HepG2 (cell line): ENCODE measurements around the gene TXNDC11. TPM values are rescaled to one million over a fixed set of nuclear protein-coding genes. Genes with fewer than 3 reads are reported as not detected.

Experiments
- ATAC-seq: fragments of 200-7000 bp; cut with Tn5 transposase; 3 replicates; pipeline ENCODE4 v1.9.1; 2020; ENCODE audit warnings: mild to moderate bottlenecking, moderate library complexity
- BruUV-seq: library from RNA; stranded (reverse); fragments of 400-500 nt; replicated peaks from 2 replicates; lab custom pipeline; 2021; lab: Mats Ljungman, UMichigan
- CTCF ChIA-PET: fragments of 300-600 bp; formaldehyde crosslinking; extraction: SDS; loops from one replicate; lab custom pipeline; 2021; ENCODE audit warnings: low total read pairs, inconsistent platforms, low intra/inter-chr PET ratio; lab: Yijun Ruan, JAX
- POLR2A ChIA-PET: fragments of 350-600 bp; sonication (Branson Sonifier 250); formaldehyde crosslinking; loops from one replicate; lab custom pipeline; 2020; ENCODE audit warnings: antibody characterized with exemption, inconsistent platforms; lab: Yijun Ruan, JAX
- DNase-seq: peaks from one replicate; pipeline ENCODE4 v3.0.0-alpha.2; 2015; ENCODE audit warnings: low spot score
- FAIRE-seq: peaks from 3 replicates; lab custom pipeline; 2011; peaks lifted over from hg19 to GRCh38; lab: Jason Lieb, UNC
- H2AFZ ChIP-seq: one replicate; pipeline ENCODE4 v1.6.1; 2011; ENCODE audit warnings: low read length, inconsistent platforms
- H3K27ac ChIP-seq: fragments of 300-600 bp; 3 replicates; pipeline ENCODE4 v1.8.0; 2011; ENCODE audit warnings: mixed run types, mild to moderate bottlenecking, mixed read lengths, low read length, inconsistent platforms; ENCODE audit not compliant: insufficient read depth; ENCODE audit errors: extremely low read length
- H3K27me3 ChIP-seq, 2 experiments: fragments of 200-600 bp in 1 of 2; 2 replicates in 1 of 2; 3 replicates in 1 of 2; pipeline versions ENCODE4 v1.6.0 to v1.8.0; 2011; ENCODE audit warnings: low read length in 2 of 2, mild to moderate bottlenecking in 2 of 2, moderate library complexity in 2 of 2, inconsistent platforms in 1 of 2; ENCODE audit not compliant: insufficient read depth in 2 of 2, control insufficient read depth in 1 of 2
- H3K36me3 ChIP-seq, 2 experiments: fragments of 200-600 bp in 1 of 2; replicated peaks in 1 of 2; 2 replicates in 1 of 2; 3 replicates in 1 of 2; pipeline versions ENCODE4 v1.5.1 to v1.8.0; 2011; ENCODE audit warnings: low read length in 2 of 2, inconsistent platforms in 1 of 2; ENCODE audit not compliant: insufficient read depth in 2 of 2, control insufficient read depth in 1 of 2
- H3K4me1 ChIP-seq: 2 replicates; pipeline ENCODE4 v1.5.1; 2012; ENCODE audit warnings: low read length, inconsistent platforms; ENCODE audit not compliant: insufficient read depth
- H3K4me2 ChIP-seq: 2 replicates; pipeline ENCODE4 v1.6.0; 2011; ENCODE audit warnings: low read depth, low read length, inconsistent platforms
- H3K4me3 ChIP-seq, 3 experiments: fragments of 200-600 bp in 1 of 3; sonication (generic), shearing (Covaris generic) in 1 of 3; replicated peaks in 1 of 3; 2 replicates each; pipeline ENCODE4 v1.5.1; 2011 to 2016; ENCODE audit warnings: low read length in 3 of 3, inconsistent platforms in 2 of 3, low read depth in 2 of 3, mild to moderate bottlenecking in 2 of 3, control low read depth in 1 of 3, mixed read lengths in 1 of 3; ENCODE audit not compliant: insufficient read depth in 1 of 3
- H3K79me2 ChIP-seq: one replicate; pipeline ENCODE4 v1.6.1; 2011; ENCODE audit warnings: low read length, inconsistent platforms; ENCODE audit not compliant: insufficient read depth
- H3K9ac ChIP-seq: 2 replicates; pipeline ENCODE4 v1.6.0; 2011; ENCODE audit warnings: mild to moderate bottlenecking, low read depth, low read length, inconsistent platforms; ENCODE audit not compliant: insufficient read depth
- H3K9me3 ChIP-seq: 2 replicates; pipeline ENCODE4 v1.5.1; 2012; ENCODE audit warnings: mild to moderate bottlenecking, low read length
- H4K20me1 ChIP-seq: 2 replicates; pipeline ENCODE4 v1.6.0; 2011; ENCODE audit warnings: inconsistent platforms, mild to moderate bottlenecking, low read length, moderate library complexity; ENCODE audit not compliant: insufficient read depth
- MTA1 ChIP-seq: sonication (generic); formaldehyde crosslinking; IDR thresholded peaks from 2 replicates; pipeline ENCODE4 v1.4.0; 2020; ENCODE audit warnings: missing genetic modification reagents, mild to moderate bottlenecking, borderline replicate concordance
- NFYC ChIP-seq: IDR thresholded peaks from 2 replicates; pipeline ENCODE4 v1.6.1; 2016; ENCODE audit warnings: missing genetic modification reagents, missing compliant biosample characterization
- RBM22 ChIP-seq: fragments of 200-400 bp; formaldehyde crosslinking; optimal IDR thresholded peaks from 2 replicates; pipeline ENCODE3; 2017; ENCODE audit warnings: mild to moderate bottlenecking, low read length, moderate library complexity
- ZNF30 ChIP-seq: sonication (generic); formaldehyde crosslinking; IDR thresholded peaks from 2 replicates; pipeline ENCODE4 v1.5.0; 2020; ENCODE audit warnings: mild to moderate bottlenecking, missing genetic modification reagents
- ZNF589 ChIP-seq: sonication (generic); formaldehyde crosslinking; conservative IDR thresholded peaks from 2 replicates; pipeline ENCODE4 v1.8.0; 2022; ENCODE audit warnings: mild to moderate bottlenecking, moderate library complexity, missing genetic modification reagents
- ZNF670 ChIP-seq: sonication (generic); formaldehyde crosslinking; IDR thresholded peaks from 2 replicates; pipeline ENCODE4 v1.8.0; 2022; ENCODE audit warnings: mild to moderate bottlenecking, missing genetic modification reagents, borderline replicate concordance
- ZNF768 ChIP-seq: sonication (generic); formaldehyde crosslinking; IDR thresholded peaks from 2 replicates; pipeline ENCODE4 v1.4.0; 2020; ENCODE audit warnings: missing genetic modification reagents
- ZNF772 ChIP-seq: sonication (generic); formaldehyde crosslinking; IDR thresholded peaks from 2 replicates; pipeline ENCODE4 v1.5.0; 2020; ENCODE audit warnings: mild to moderate bottlenecking, missing genetic modification reagents
- WGBS: methylation state at CpG from one replicate; pipeline ENCODE4 v1.1.6; 2017; ENCODE audit warnings: low lambda C conversion rate; 5-methylcytosine and 5-hydroxymethylcytosine counted together
- in situ Hi-C: cut with HindIII; loops from 2 replicates; pipeline ENCODE4 v1.10.0; 2017; ENCODE audit warnings: low pct_unique_long_range_greater_than_20kb; ENCODE audit not compliant: extremely low pct_ligation_motif_present
- intact Hi-C: fragments of 100-400 bp; cut with micrococcal nuclease; formaldehyde crosslinking; loops from one replicate; pipeline ENCODE4 v1.10.0; 2022; ENCODE audit not compliant: unreplicated experiment
- polyA plus RNA-seq, 8 experiments: library from polyadenylated mRNA; depleted of rRNA in 3 of 8; stranded (reverse) in 7 of 8; unstranded in 1 of 8; fragments of >200 nt; fragmentation: Illumina TruSeq in 4 of 8; extraction: Trizol in 4 of 8; gene quantifications; 2 replicates each; pipeline versions ENCODE4 v1.2.1 to v1.2.3, GENCODE V29; 2011 to 2016; ENCODE audit warnings: low read depth in 4 of 8, missing spikeins in 1 of 8, mixed read lengths in 1 of 8; ENCODE audit not compliant: insufficient read depth in 1 of 8
- total RNA-seq, 5 experiments: library from RNA; depleted of rRNA; stranded (reverse); fragments of >200 nt; fragmentation: Illumina TruSeq; extraction: Trizol; gene quantifications; 2 replicates each; pipeline ENCODE4 v1.2.3, GENCODE V29; 2016; ENCODE audit warnings: low read depth in 1 of 5
- TF ChIP-seq, protein P1 (sequence below): sonication (generic); formaldehyde crosslinking; IDR thresholded peaks from 2 replicates; pipeline ENCODE4 v1.5.1; 2020; ENCODE audit warnings: mild to moderate bottlenecking, missing genetic modification reagents, moderate library complexity

Gene TXNDC11
- total and polyA plus RNA-seq, 2 of the 13 experiments (the other 11 are each of a cell fraction or from before 2014, with no cell fraction given) = 74.9 to 123 TPM

DNA sequence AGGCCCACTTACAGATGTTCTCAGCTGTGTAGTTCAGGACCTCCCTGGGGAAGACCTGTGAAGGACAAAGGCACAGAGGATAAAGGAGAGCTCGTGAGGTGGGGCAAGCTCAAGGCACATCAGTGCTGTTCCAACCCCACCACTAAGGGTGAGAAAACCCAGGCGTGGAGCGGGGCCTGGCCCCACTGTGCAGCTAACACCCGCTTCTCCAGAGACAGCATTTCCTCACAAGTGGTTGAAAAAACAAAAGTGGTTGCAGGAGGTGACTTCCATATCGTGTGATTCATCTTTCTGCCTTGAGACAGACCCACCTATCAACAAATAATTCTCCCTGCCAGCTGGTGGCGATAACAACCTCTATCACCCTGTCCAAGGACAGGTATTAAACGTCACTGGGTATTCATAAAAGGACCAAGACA, 44.4 kb downstream of the TXNDC11 start (continued):
- TF ChIP-seq ZNF589 (CRISPR knock-in tag) (no peak), ZNF670 (CRISPR knock-in tag) (no peak)

GRCh38 chr16:11697319-11697718, 45.3 kb downstream of the TXNDC11 start:
- Histone ChIP-seq H3K36me3 (peaks cover 55 to 83% of the 10 kb centered on the region in 2 experiments), H3K4me3 (no peak overlapping the region), H3K27ac (no peak overlapping the region), H3K27me3 (no peaks in the 10 kb centered on the region), H2AFZ (no peak overlapping the region), H3K9me3 (no peaks in the 10 kb centered on the region), H4K20me1 (peaks cover 26% of the 10 kb centered on the region), H3K79me2 (peaks cover 17% of the 10 kb centered on the region), H3K4me1 (peaks cover 18% of the 10 kb centered on the region), H3K9ac (no peak overlapping the region), H3K4me2 (no peak overlapping the region)
- FAIRE-seq (no peak), DNase-seq (no peak), ATAC-seq (no peak)
- no TSS peak for BruUV-seq
- CTCF ChIA-PET = no interaction called here
- in situ Hi-C loops = no loop called here
- intact Hi-C loops = no loop called here
- WGBS = 96% methylated on average over 12 of the region's 12 CpGs
- POLR2A ChIA-PET = interaction anchor here (1.1 kb wide), 1 partner anchor 46 kb away, joined by 4 read pairs; the partner anchor contains the start of gene TXNDC11
- TF ChIP-seq MTA1 (CRISPR knock-in tag) (peak; percentile 37; the same call in 1 of the 2 replicates), ZNF30 (CRISPR knock-in tag) (no peak), NFYC (no peak), ZNF772 (CRISPR knock-in tag) (0 out of 2 replicates have a peak, but pooled peaks have one; percentile 35), RBM22 (peak; percentile 16), ZNF768 (CRISPR knock-in tag) (peak; percentile 26; the same call in 1 of the 2 replicates)
- TF ChIP-seq, protein P1, sequence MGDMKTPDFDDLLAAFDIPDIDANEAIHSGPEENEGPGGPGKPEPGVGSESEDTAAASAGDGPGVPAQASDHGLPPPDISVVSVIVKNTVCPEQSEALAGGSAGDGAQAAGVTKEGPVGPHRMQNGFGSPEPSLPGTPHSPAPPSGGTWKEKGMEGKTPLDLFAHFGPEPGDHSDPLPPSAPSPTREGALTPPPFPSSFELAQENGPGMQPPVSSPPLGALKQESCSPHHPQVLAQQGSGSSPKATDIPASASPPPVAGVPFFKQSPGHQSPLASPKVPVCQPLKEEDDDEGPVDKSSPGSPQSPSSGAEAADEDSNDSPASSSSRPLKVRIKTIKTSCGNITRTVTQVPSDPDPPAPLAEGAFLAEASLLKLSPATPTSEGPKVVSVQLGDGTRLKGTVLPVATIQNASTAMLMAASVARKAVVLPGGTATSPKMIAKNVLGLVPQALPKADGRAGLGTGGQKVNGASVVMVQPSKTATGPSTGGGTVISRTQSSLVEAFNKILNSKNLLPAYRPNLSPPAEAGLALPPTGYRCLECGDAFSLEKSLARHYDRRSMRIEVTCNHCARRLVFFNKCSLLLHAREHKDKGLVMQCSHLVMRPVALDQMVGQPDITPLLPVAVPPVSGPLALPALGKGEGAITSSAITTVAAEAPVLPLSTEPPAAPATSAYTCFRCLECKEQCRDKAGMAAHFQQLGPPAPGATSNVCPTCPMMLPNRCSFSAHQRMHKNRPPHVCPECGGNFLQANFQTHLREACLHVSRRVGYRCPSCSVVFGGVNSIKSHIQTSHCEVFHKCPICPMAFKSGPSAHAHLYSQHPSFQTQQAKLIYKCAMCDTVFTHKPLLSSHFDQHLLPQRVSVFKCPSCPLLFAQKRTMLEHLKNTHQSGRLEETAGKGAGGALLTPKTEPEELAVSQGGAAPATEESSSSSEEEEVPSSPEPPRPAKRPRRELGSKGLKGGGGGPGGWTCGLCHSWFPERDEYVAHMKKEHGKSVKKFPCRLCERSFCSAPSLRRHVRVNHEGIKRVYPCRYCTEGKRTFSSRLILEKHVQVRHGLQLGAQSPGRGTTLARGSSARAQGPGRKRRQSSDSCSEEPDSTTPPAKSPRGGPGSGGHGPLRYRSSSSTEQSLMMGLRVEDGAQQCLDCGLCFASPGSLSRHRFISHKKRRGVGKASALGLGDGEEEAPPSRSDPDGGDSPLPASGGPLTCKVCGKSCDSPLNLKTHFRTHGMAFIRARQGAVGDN = 0 out of 2 replicates have a peak, but pooled peaks have one; percentile 0
